ENCODE measurements around the gene PRRX2. TPM values are rescaled to one million over a fixed set of nuclear protein-coding genes. Genes with fewer than 3 reads are reported as not detected.

The PRRX2 gene
- total RNA-seq, 4 donors from 2014 or later, result 3.6 to 7.3 (median 4.0) TPM

GRCh38 chr9:129762985-129763926 is 97.8 kb downstream of the PRRX2 start:
- DNase-seq (ENCODE audit: low spot score) (no peak), ATAC-seq (ENCODE audit: low FRiP score) (peak; percentile 39)
- TF ChIP-seq, protein P1, sequence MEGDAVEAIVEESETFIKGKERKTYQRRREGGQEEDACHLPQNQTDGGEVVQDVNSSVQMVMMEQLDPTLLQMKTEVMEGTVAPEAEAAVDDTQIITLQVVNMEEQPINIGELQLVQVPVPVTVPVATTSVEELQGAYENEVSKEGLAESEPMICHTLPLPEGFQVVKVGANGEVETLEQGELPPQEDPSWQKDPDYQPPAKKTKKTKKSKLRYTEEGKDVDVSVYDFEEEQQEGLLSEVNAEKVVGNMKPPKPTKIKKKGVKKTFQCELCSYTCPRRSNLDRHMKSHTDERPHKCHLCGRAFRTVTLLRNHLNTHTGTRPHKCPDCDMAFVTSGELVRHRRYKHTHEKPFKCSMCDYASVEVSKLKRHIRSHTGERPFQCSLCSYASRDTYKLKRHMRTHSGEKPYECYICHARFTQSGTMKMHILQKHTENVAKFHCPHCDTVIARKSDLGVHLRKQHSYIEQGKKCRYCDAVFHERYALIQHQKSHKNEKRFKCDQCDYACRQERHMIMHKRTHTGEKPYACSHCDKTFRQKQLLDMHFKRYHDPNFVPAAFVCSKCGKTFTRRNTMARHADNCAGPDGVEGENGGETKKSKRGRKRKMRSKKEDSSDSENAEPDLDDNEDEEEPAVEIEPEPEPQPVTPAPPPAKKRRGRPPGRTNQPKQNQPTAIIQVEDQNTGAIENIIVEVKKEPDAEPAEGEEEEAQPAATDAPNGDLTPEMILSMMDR (IDR thresholded peaks at IDR 0.05), result no peak

GRCh38 chr9:129765764-129766317 is 100.4 kb downstream of the PRRX2 start:
- ATAC-seq (ENCODE audit: low FRiP score) (no peak), DNase-seq (ENCODE audit: low spot score) (no peak)
- TF ChIP-seq, protein P1 (IDR thresholded peaks at IDR 0.05), result no peak

- DNase-seq (ENCODE audit: low spot score) (no peak), ATAC-seq (ENCODE audit: low FRiP score) (no peak)
- TF ChIP-seq, protein P1 (IDR thresholded peaks at IDR 0.05), result no peak
Measured at GRCh38 chr9:129768486-129768885, 103.0 kb downstream of the PRRX2 start.

- ATAC-seq (ENCODE audit: low FRiP score) (no peak), DNase-seq (ENCODE audit: low spot score) (no peak)
- TF ChIP-seq, protein P1 (IDR thresholded peaks at IDR 0.05), result no peak
Measured at GRCh38 chr9:129769669-129770068, 104.2 kb downstream of the PRRX2 start.

GRCh38 chr9:129770741-129771140 is 105.3 kb downstream of the PRRX2 start:
- ATAC-seq (ENCODE audit: low FRiP score) (no peak), DNase-seq (ENCODE audit: low spot score) (no peak)
- TF ChIP-seq, protein P1 (IDR thresholded peaks at IDR 0.05), result no peak

Other genes starting within 250 kb of the PRRX2 start
- not detected for gene C9orf50, start 44.5 kb upstream of the PRRX2 start, total RNA-seq
- 10 to 100 TPM; 15.8 to 37.9 (median 20.3) TPM for gene NTMT1, start 39.5 kb upstream of the PRRX2 start, total RNA-seq
- gene ASB6, start 23.5 kb upstream of the PRRX2 start, total RNA-seq, result 10 to 100 TPM; 14.5 to 35.4 (median 16.3) TPM
- gene PTGES, start 87.4 kb downstream of the PRRX2 start, total RNA-seq, result 10 to 100 TPM in 2 of 4 donors, 1 to 10 TPM in 2; 4.2 to 12.4 (median 8.9) TPM
- gene TOR1B, start 137.5 kb downstream of the PRRX2 start, total RNA-seq, result 10 to 100 TPM; 19.0 to 37.2 (median 28.7) TPM
- 10 to 100 TPM; 37.4 to 62.6 (median 51.0) TPM for gene TOR1A, start 158.5 kb downstream of the PRRX2 start, total RNA-seq
- 10 to 100 TPM; 44.1 to 98.0 (median 45.0) TPM for gene C9orf78, start 169.6 kb downstream of the PRRX2 start, total RNA-seq
- 10 to 100 TPM; 11.5 to 18.5 (median 15.5) TPM for gene USP20, start 169.8 kb downstream of the PRRX2 start, total RNA-seq